AG04450 (cell line): ENCODE data around the gene DCAF17. TPM values are rescaled to one million over a fixed set of nuclear protein-coding genes. Genes with fewer than 3 reads are reported as not detected.
A peak's percentile ranks its signal among the peaks of the same experiment; 100 is the strongest.
"Not testable (repeated sequence)": the region's sequence is repeated elsewhere in the genome, so short reads cannot be mapped to it uniquely, and the experiment has no call there.

Source experiments
- CTCF ChIA-PET: fragments of 300-600, 350-600 bp; formaldehyde crosslinking; extraction: SDS; loops from one replicate; lab custom pipeline; 2022; ENCODE audit warnings: antibody characterized with exemption, inconsistent platforms; lab: Charles Lee
- POLR2A ChIA-PET: fragments of 350-600 bp; formaldehyde crosslinking; extraction: SDS; loops from one replicate; lab custom pipeline; 2021; ENCODE audit warnings: antibody characterized with exemption, inconsistent platforms; lab: Yijun Ruan, JAX
- DNase-seq: peaks from one replicate; pipeline ENCODE4 v3.0.0-alpha.2; 2011; ENCODE audit warnings: low read depth, low spot score
- H3K27ac ChIP-seq: one replicate; pipeline ENCODE4 v1.5.1; 2012; ENCODE audit warnings: low read depth, low read length, control low read depth
- H3K27me3 ChIP-seq: one replicate; pipeline ENCODE4 v1.6.0; 2012; ENCODE audit warnings: low read length; ENCODE audit not compliant: control insufficient read depth, insufficient read depth
- H3K4me3 ChIP-seq: 2 replicates; pipeline ENCODE4 v1.5.1; 2011; ENCODE audit warnings: mild to moderate bottlenecking, low read depth, low read length, control low read depth
- H3K9me3 ChIP-seq: 2 replicates; pipeline ENCODE4 v1.5.1; 2012; ENCODE audit warnings: low read length; ENCODE audit not compliant: control insufficient read depth, insufficient read depth
- CTCF ChIP-seq: IDR thresholded peaks from 2 replicates; pipeline ENCODE4 v1.5.1; 2011; ENCODE audit warnings: low read depth, low read length, control low read depth, inconsistent platforms
- polyA plus RNA-seq: library from polyadenylated mRNA; depleted of rRNA; stranded (reverse); fragments of >200 nt; gene quantifications from 2 replicates; pipeline ENCODE4 v1.2.3, GENCODE V29; 2011

Gene DCAF17
- polyA plus RNA-seq, 1 experiment: 18.3 TPM

GRCh38 chr2:171412571-171413175 lies 21.4 kb upstream of the DCAF17 start:
- no peak for TF ChIP-seq CTCF
- no peak for DNase-seq
- H3K4me3 ChIP-seq: no peak overlapping the region
- H3K27me3 ChIP-seq: no peaks in the 10 kb centered on the region
- POLR2A ChIA-PET: no interaction called here
- no peak overlapping the region for H3K27ac ChIP-seq
- no peaks in the 10 kb centered on the region for H3K9me3 ChIP-seq
- CTCF ChIA-PET: no interaction called here

GRCh38 chr2:171414645-171415044 lies 19.4 kb upstream of the DCAF17 start:
- H3K4me3 ChIP-seq, H3K27me3 ChIP-seq, POLR2A ChIA-PET, H3K9me3 ChIP-seq, H3K27ac ChIP-seq, DNase-seq: not testable (repeated sequence)
- CTCF ChIA-PET: interaction anchor here (0.7 kb wide), 1 partner anchor 142 kb away, joined by 3 read pairs; no protein-coding TSS in a partner anchor

GRCh38 chr2:171416009-171416926 lies 17.8 kb upstream of the DCAF17 start:
- DNase-seq: peak; percentile 93
- CTCF ChIA-PET: interaction anchor here (0.5 to 2.5 kb wide), 68 partner anchors 10 to 487 kb away, joined by 3 to 39 read pairs (median 4); partner anchors contain the start of genes DCAF17, GORASP2 and METTL8
- H3K9me3 ChIP-seq: no peaks in the 10 kb centered on the region
- POLR2A ChIA-PET: interaction anchor here (0.6 to 1.3 kb wide), 3 partner anchors 18 to 442 kb away, joined by 4 to 6 read pairs (median 6); partner anchors contain the start of genes DCAF17 and METTL8
- no peaks in the 10 kb centered on the region for H3K27me3 ChIP-seq
- peak; percentile 98 for TF ChIP-seq CTCF
- H3K4me3 ChIP-seq: no peak overlapping the region; the same call in 1 of the 2 replicates
- no peak overlapping the region for H3K27ac ChIP-seq

GRCh38 chr2:171419333-171419732 lies 14.7 kb upstream of the DCAF17 start:
- no peak for TF ChIP-seq CTCF
- CTCF ChIA-PET: no interaction called here
- POLR2A ChIA-PET: no interaction called here
- DNase-seq: no peak
- Histone ChIP-seq H3K27me3 (no peaks in the 10 kb centered on the region), H3K9me3 (peaks cover 8% of the 10 kb centered on the region), H3K27ac (no peak overlapping the region), H3K4me3 (no peak overlapping the region)

GRCh38 chr2:171420728-171421563 lies 13.1 kb upstream of the DCAF17 start:
- no peak for DNase-seq
- H3K27me3 ChIP-seq: no peaks in the 10 kb centered on the region
- no peak overlapping the region for H3K27ac ChIP-seq
- no peak for TF ChIP-seq CTCF
- POLR2A ChIA-PET: no interaction called here
- H3K4me3 ChIP-seq: no peak overlapping the region
- CTCF ChIA-PET: interaction anchor here (0.6 to 0.8 kb wide), 2 partner anchors 173 to 334 kb away, joined by 3 to 8 read pairs; no protein-coding TSS in a partner anchor
- H3K9me3 ChIP-seq: peaks cover 8% of the 10 kb centered on the region

GRCh38 chr2:171422710-171423495 lies 11.1 kb upstream of the DCAF17 start:
- H3K27ac ChIP-seq, POLR2A ChIA-PET, H3K27me3 ChIP-seq, CTCF ChIA-PET, H3K9me3 ChIP-seq, H3K4me3 ChIP-seq, DNase-seq: not testable (repeated sequence)
